Natural killer cell (primary cell): Measurements from ENCODE around the gene LARGE1. TPM values are rescaled to one million over a fixed set of nuclear protein-coding genes. Genes with fewer than 3 reads are reported as not detected.

Source experiments
- ATAC-seq, 3 donors: fragments of 150-1000 bp in 2 of 3; fragments of 200-7000 bp in 1 of 3; cut with Tn5 transposase; 1 replicate in 1 of 3; 2 replicates in 2 of 3; pipeline ENCODE4 v1.10.0; 2021; ENCODE audit warnings: mild to moderate bottlenecking in 2 of 3, moderate library complexity in 2 of 3
- DNase-seq, 2 donors: peaks; one replicate each; pipeline versions ENCODE4 v3.0.0 to v3.0.0-alpha.2; 2013 to 2021; ENCODE audit warnings: mixed read lengths in 1 of 2
- H3K27ac ChIP-seq: one replicate; pipeline ENCODE4 v1.5.1; 2013; ENCODE audit warnings: mild to moderate bottlenecking, low read length
- H3K27me3 ChIP-seq: one replicate; pipeline ENCODE4 v1.6.1; 2013; ENCODE audit warnings: low read length; ENCODE audit not compliant: control insufficient read depth, insufficient read depth
- H3K36me3 ChIP-seq: one replicate; pipeline ENCODE4 v1.6.1; 2013; ENCODE audit warnings: low read length; ENCODE audit not compliant: control insufficient read depth, insufficient read depth
- H3K4me1 ChIP-seq: one replicate; pipeline ENCODE4 v1.6.1; 2013; ENCODE audit warnings: low read length; ENCODE audit not compliant: control insufficient read depth, insufficient read depth
- H3K4me3 ChIP-seq: one replicate; pipeline ENCODE4 v1.5.1; 2013; ENCODE audit warnings: low read length
- H3K9me3 ChIP-seq: one replicate; pipeline ENCODE4 v1.6.1; 2013; ENCODE audit warnings: low read length; ENCODE audit not compliant: control insufficient read depth, insufficient read depth
- H3K27ac Mint-ChIP-seq, 2 donors: one replicate each; pipeline ENCODE4 v1.8.0; 2022; ENCODE audit warnings: mild to moderate bottlenecking in 2 of 2, mixed read lengths in 2 of 2, moderate library complexity in 1 of 2
- H3K27me3 Mint-ChIP-seq, 2 donors: one replicate each; pipeline ENCODE4 v1.8.0; 2022; ENCODE audit warnings: low read depth in 2 of 2, mixed read lengths in 2 of 2
- H3K36me3 Mint-ChIP-seq: one replicate; pipeline ENCODE4 v1.8.0; 2022; ENCODE audit warnings: mixed read lengths
- H3K4me1 Mint-ChIP-seq, 2 donors: one replicate each; pipeline ENCODE4 v1.8.0; 2022; ENCODE audit warnings: mixed read lengths in 2 of 2
- H3K4me3 Mint-ChIP-seq: one replicate; pipeline ENCODE4 v1.8.0; 2022; ENCODE audit warnings: mild to moderate bottlenecking, moderate library complexity, mixed read lengths
- H3K9me3 Mint-ChIP-seq, 2 donors: one replicate each; pipeline ENCODE4 v1.8.0; 2022; ENCODE audit warnings: mixed read lengths in 2 of 2
- CTCF ChIP-seq: fragments of 200-600 bp; IDR thresholded peaks from one replicate; pipeline ENCODE4 v1.8.0; 2022; ENCODE audit warnings: antibody characterized with exemption
- WGBS: methylation state at CpG from one replicate; pipeline ENCODE4 v1.1.7; 2013; ENCODE audit warnings: missing lambda C conversion rate; ENCODE audit not compliant: insufficient coverage; 5-methylcytosine and 5-hydroxymethylcytosine counted together
- intact Hi-C: fragments of 100-400 bp; cut with micrococcal nuclease; formaldehyde crosslinking; loops from one replicate; pipeline ENCODE4 v1.14.2; 2022
- total RNA-seq, 4 donors: library from RNA; stranded (reverse); fragments of 120-200 nt in 1 of 4; gene quantifications; one replicate each; pipeline versions ENCODE4 v1.2.3 to v1.2.4, GENCODE V29; 2013 to 2022

The LARGE1 gene
- total RNA-seq, 3 donors from 2014 or later (not counting 1 experiment from before 2014, with no cell fraction given): 2.6 to 11.6 (median 4.1) TPM

DNA sequence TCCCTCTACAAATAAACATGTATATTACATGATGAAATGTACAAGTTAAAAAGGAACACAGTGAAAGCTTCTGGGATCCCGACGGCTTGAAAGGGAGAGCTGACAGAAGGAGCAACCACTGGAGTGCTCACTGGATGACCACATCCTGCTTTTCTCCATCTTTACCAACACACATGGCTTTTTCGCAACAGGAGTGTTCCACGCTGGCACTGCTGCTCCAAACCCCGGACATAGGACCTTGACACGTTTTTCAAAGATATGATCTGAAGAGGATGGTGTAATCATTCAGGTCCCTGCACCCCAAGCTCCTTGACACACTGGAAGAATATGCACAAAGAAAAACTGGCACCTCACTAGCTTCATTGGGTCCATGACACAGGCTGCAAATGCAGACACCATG, 121.9 kb downstream of the LARGE1 start:
- no peaks in the 10 kb centered on the region for H3K27me3 ChIP-seq
- Mint-ChIP-seq H3K9me3 (peaks cover 3 to 13% of the 10 kb centered on the region in 2 donors), H3K4me1 (no peaks in the 10 kb centered on the region), H3K36me3 (no peaks in the 10 kb centered on the region), H3K4me3 (no peak overlapping the region), H3K27me3 (no peaks in the 10 kb centered on the region), H3K27ac (no peak overlapping the region)
- H3K4me3 ChIP-seq: no peak overlapping the region
- ATAC-seq: no peak
- no peak for TF ChIP-seq CTCF
- no peaks in the 10 kb centered on the region for H3K9me3 ChIP-seq
- 69% methylated on average over 6 of the region's 6 CpGs for WGBS
- no peaks in the 10 kb centered on the region for H3K4me1 ChIP-seq
- intact Hi-C loops: no loop called here
- H3K36me3 ChIP-seq: no peaks in the 10 kb centered on the region
- no peak for DNase-seq
- no peak overlapping the region for H3K27ac ChIP-seq

DNA sequence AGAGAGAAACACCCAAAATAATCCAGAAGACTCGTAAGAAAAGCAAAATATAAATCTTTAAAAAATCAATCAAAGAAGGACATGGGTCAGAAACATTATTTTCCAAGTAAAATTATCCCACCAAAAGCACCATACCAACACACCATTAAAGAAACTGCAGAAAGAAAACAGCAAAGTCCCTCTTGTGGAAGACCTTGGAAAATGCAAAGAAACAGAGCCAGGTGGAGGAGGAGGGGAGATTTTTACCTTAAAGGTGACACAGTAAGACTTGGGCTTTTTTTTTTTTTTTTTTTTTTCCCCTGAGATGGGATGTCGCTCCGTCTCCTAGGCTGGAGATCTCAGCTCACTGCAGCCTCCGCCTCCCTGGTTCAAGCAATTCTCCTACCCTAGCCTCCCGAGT, 123.8 kb downstream of the LARGE1 start:
- Histone ChIP-seq H3K4me1 (no peaks in the 10 kb centered on the region), H3K27me3 (no peaks in the 10 kb centered on the region), H3K27ac (no peak overlapping the region), H3K9me3 (no peaks in the 10 kb centered on the region), H3K4me3 (no peak overlapping the region), H3K36me3 (no peaks in the 10 kb centered on the region)
- Mint-ChIP-seq H3K27me3 (no peaks in the 10 kb centered on the region), H3K4me1 (no peaks in the 10 kb centered on the region), H3K9me3 (peaks cover 3 to 8% of the 10 kb centered on the region in 2 donors), H3K36me3 (no peaks in the 10 kb centered on the region), H3K27ac (no peak overlapping the region), H3K4me3 (no peak overlapping the region)
- DNase-seq (no peak), ATAC-seq (no peak)
- no peak for TF ChIP-seq CTCF
- WGBS: 88% methylated on average over 3 of the region's 5 CpGs
- intact Hi-C loops: no loop called here

DNA sequence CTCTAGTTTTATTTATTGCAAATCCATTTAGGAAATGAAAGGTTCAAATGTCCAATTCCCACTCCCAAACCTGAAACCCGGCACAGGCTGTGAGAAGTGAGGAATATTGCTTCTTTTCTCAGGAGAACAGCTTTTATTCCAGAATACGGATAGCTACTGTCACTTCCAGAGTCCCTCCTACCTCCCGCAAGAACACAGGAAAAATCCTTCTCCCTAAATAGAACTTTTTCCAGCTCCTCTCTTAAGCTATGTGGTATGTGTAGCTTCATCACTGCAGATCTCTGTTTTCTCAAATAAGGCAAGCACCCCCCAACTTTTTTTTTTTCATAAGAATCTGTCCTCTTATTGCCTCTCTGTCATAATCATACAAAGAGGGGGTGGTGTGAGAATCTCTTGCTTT, 126.8 kb downstream of the LARGE1 start:
- Mint-ChIP-seq H3K27ac (no peak overlapping the region), H3K4me1 (no peaks in the 10 kb centered on the region), H3K27me3 (no peaks in the 10 kb centered on the region), H3K4me3 (no peak overlapping the region), H3K9me3 (peaks cover 2 to 6% of the 10 kb centered on the region in 2 donors), H3K36me3 (no peaks in the 10 kb centered on the region)
- ATAC-seq (no peak), DNase-seq (no peak)
- Histone ChIP-seq H3K9me3 (peaks cover 9% of the 10 kb centered on the region), H3K36me3 (no peaks in the 10 kb centered on the region), H3K27me3 (no peaks in the 10 kb centered on the region), H3K27ac (no peak overlapping the region), H3K4me3 (no peak overlapping the region), H3K4me1 (no peaks in the 10 kb centered on the region)
- WGBS: 100% methylated on average over 1 of the region's 3 CpGs
- intact Hi-C loops: no loop called here
- no peak for TF ChIP-seq CTCF

DNA sequence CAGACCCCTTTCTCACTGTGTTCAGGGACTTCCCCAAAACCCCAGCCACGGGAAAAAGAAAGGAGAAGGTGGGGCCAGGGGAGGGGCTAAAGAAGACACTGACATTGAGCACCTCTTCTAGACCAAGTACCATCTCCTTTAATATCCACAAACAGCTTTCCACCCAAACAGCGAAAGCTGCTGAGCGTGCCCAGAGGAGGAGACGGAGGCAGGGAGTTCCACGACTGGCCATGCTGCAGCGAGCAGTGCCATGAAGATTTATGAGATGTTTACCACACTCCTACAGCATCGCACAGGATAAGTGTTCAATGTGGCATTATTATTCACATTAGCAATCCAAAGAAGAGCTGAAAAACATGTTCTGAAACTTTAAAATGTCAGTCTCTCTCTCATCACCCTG, 127.4 kb downstream of the LARGE1 start:
- peaks cover 15% of the 10 kb centered on the region for H3K9me3 ChIP-seq
- Mint-ChIP-seq H3K27me3 (no peaks in the 10 kb centered on the region), H3K36me3 (no peaks in the 10 kb centered on the region), H3K4me3 (no peak overlapping the region), H3K9me3 (peaks cover 8 to 11% of the 10 kb centered on the region in 2 donors), H3K4me1 (no peaks in the 10 kb centered on the region), H3K27ac (no peak overlapping the region)
- no peak overlapping the region for H3K4me3 ChIP-seq
- ATAC-seq (no peak), DNase-seq (no peak)
- no peak overlapping the region for H3K27ac ChIP-seq
- WGBS: 8% methylated on average over 6 of the region's 7 CpGs
- TF ChIP-seq CTCF: no peak
- intact Hi-C loops: no loop called here
- H3K4me1 ChIP-seq: no peaks in the 10 kb centered on the region
- H3K36me3 ChIP-seq: no peaks in the 10 kb centered on the region
- no peaks in the 10 kb centered on the region for H3K27me3 ChIP-seq
